Vagina (tissue), 2 donors: ENCODE results near the gene ADAMTSL1.

ENCODE experiments used
- CTCF ChIP-seq, 3 experiments: fragments of 450-650 bp in 2 of 3; fragments of 200-600 bp in 1 of 3; sonication (generic) in 1 of 3; IDR thresholded peaks; one replicate each; pipeline ENCODE4 v1.5.1; 2017 to 2019; ENCODE audit warnings: antibody characterized with exemption in 3 of 3, mild to moderate bottlenecking in 2 of 3, moderate library complexity in 2 of 3
- POLR2AphosphoS5 ChIP-seq, 2 donors: sonication (generic); formaldehyde crosslinking; IDR thresholded peaks; one replicate each; pipeline ENCODE4 v1.9.0; 2017; ENCODE audit warnings: antibody characterized with exemption in 2 of 2, mild to moderate bottlenecking in 2 of 2, low read depth in 1 of 2; ENCODE audit not compliant: insufficient read depth in 1 of 2

DNA sequence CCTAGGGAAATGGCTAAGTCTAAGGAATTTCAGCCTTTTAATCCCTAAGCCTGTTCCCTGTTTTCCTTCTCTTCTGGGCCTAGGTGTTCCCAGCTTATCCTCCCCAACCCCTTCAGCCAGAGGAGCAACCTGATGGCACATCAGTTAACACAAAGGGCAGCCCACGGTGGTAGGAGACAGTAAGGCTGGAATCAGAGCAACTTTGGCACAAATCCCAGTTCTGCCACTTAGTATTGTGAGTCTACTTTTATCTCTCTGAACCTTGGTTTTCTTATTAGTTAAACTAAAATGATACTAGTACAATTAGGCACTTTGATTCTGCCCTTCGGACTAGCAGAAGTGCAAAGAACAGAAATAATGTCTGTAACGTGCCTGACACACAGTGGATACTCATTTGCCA lies 312.2 kb downstream of the ADAMTSL1 start:
- no peak for TF ChIP-seq CTCF (IDR thresholded peaks at IDR 0.05)
- TF ChIP-seq POLR2AphosphoS5 (IDR thresholded peaks at IDR 0.05; ENCODE audit: insufficient read depth in 1 of 2, low read depth in 1 of 2), result no peak
